ENCODE measurements around the gene LBHD2. TPM values are rescaled to one million over a fixed set of nuclear protein-coding genes. Genes with fewer than 3 reads are reported as not detected.

Gene LBHD2
- total RNA-seq, 1 donor from 2014 or later = not detected

DNA sequence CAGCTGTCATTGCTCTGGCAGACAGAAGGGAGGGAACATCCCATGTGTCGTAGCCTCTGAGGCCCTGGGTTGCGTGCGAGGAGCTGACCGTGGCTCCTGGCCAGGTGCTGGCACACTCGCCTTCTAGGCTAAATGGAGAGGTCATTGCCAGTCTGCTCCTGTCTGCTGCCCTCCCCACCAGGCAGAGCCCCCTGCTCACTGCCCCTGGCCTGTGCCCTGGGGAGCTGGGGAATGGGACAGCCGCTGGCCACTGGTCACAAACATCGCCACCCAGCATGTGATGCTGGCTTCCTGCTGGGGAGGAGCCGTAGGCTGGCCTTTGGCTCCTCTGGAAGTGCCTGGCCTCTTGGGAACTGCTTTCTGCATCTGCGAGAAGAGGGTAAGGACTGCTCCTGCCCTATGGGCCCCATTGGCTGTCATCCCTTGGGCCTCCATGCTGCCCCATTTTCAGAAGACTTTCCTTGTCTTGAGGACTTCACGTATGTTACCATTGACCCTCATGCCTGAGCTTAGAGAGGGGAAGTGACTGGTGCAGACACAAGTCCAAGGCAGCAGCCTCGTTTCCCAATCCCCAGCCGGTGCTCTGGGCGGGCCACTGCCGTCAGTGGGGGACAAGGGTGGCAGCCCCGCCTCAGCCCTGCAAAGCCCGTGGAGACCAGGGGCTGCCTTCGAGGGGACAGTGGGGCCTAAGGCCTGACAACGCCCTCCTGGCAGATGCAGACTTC, 37.3 kb downstream of the LBHD2 start:
- ATAC-seq = peak; percentile 1

DNA sequence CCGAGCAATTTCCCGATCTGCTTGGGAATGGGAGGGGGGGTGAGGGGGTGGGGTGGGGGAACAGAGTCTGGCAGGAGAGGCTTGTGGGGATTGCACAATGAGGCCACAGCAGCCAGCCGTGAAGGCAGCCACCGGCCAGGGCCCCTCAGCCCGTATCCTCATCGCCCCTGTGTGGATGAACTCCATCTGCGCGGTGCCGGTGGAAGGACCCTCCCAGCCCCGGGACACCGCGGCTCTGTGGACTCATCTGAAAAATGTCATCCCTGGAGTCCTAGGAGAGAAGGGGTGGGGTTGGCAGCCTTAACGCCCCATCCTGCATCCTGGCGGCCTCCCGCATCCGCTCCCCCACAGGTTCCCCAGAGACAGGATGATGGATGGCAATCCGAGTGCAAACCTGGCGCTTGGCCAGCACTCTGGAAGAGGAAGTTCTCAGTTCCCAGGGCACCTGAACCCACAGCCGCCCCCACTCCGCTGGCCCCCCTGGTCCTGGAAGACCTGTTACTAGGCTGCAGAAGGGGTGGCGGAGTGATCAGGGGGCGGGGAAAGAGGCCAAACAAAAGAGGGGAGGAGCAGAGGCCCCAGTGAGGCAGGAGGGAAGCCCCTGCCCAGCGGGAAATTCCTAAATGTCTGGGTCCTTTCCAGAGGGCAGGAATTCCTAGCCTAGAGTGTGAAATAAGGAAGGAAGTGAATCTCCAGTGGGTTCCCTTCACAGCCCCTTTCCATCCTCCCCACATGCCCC, 38.0 kb downstream of the LBHD2 start:
- ATAC-seq = peak; percentile 2

DNA sequence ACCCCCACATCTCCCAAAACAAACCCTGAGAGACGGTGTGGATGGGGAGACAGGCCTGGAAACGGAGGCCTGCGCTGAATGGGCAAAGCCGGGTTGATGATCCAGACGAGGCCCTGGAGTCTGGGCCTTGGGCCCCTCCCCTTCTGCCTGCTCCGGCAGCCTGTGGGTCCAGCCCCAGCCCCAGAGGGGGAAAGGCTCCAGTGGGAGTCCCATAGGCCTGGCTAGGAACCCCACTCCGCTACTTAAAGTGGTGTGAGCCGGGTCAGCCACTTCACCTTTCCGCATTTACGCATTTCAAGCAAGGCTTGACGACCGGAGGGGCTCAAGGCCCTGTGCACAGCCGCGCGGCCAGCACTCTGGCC, 38.6 kb downstream of the LBHD2 start:
- no peak for ATAC-seq

DNA sequence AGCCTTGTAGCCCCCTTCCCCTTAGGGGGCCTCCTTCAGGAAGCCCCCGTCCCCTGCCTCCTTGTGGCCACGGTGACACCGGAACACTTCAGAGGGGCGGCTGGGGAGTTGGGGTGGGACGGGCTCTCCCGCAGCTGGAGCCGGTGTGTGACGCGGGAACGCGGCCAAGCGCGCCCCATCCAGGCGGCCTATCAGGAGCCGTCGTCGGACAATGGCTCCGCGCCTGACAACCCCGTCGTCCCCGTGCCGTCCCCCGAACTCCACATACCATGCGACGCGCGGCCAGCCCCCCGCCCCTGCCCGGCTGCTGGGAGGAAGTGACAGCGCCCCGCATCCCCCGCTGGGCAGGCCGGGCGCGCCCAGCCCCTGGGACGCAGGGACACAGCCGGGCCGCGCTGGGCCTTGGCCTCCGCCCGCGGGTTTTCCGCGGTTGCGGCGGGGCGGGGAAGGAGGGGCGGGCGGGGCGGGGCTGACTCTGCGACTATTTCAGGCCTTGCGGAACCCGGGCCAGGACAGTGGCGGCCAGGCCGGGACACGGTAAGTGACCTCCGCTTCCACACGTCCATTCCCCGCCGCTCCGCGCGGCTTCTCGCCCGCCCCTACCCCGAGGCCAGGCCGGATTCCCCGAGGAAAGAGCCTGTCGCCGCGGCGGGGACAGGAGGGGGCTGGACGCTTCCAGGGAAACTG, 39.1 kb downstream of the LBHD2 start, which contains the start of gene TNFAIP2:
Gene TNFAIP2, plus strand, starts transcription at position 515 of the 687 bp plus-strand sequence. CDS start 2,997 bp downstream, outside the sequence.
- peak; percentile 24 for ATAC-seq

DNA sequence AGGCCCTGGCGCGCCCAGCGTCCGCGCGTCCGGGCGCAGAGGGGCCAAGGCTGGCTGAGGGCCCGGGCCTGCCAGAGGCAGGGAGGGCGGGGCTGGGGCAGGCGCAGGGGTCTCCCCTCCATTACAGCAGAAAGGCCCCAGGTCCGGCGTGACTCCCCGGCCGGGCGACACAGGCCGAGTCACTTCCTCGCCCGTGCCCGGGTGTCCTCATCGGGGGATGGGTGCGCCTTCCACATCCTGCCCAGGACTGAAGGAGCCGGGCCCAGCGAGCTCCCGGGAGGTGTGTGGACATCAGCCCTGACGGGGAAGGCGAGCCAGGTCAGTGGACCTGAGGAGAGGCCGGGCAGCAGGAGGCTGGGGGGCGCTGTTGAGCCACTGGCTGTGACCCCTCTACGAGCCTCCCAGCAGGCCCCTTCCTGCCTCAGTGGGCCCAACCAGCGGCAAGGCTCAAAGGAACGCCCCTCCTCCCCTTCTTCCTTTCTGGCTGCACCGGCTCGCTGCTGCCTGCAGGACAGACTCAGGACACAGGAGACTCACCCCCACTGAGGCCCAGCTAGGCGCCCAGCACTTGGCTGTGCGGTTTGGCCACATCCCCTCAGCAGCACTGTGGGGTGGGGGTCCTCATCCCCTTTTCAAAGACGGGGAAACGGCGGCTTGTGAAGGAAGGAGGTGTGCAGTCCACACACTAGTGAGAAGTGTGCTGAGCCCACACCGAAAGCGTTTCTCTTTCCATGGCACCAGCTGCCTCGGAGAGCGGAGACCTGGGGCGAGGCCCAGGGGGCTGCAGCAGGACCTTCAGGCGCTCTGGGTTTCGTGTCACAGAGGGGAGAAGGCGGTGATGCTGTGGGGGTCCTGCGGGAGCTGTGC, 39.9 kb downstream of the LBHD2 start:
- ATAC-seq = peak; percentile 3

DNA sequence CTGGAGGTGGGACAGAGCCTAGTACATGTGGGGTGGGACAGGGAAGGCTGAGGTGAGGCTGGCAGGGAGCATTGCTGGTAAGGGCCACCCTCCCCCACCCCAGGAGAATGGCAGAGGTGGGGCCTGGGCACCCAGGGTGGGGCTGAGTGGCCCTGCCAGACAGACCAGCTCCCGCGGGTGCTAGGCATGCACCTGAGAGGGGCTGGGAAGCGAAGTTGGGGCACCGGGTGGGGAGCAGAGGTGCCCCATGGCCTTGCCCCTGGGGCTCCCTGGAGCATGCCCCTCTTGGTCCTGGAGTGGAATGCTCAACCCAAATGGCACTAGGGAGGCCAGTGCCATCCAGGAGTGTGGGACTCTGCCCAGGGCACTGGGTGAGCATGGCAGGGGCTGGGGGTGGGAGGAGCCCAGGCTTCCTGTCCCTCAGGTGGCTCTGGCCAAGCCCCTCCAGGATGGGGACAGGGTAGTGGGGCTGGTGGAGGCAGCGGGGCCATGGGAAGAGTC, 40.5 kb downstream of the LBHD2 start:
- no peak for ATAC-seq

DNA sequence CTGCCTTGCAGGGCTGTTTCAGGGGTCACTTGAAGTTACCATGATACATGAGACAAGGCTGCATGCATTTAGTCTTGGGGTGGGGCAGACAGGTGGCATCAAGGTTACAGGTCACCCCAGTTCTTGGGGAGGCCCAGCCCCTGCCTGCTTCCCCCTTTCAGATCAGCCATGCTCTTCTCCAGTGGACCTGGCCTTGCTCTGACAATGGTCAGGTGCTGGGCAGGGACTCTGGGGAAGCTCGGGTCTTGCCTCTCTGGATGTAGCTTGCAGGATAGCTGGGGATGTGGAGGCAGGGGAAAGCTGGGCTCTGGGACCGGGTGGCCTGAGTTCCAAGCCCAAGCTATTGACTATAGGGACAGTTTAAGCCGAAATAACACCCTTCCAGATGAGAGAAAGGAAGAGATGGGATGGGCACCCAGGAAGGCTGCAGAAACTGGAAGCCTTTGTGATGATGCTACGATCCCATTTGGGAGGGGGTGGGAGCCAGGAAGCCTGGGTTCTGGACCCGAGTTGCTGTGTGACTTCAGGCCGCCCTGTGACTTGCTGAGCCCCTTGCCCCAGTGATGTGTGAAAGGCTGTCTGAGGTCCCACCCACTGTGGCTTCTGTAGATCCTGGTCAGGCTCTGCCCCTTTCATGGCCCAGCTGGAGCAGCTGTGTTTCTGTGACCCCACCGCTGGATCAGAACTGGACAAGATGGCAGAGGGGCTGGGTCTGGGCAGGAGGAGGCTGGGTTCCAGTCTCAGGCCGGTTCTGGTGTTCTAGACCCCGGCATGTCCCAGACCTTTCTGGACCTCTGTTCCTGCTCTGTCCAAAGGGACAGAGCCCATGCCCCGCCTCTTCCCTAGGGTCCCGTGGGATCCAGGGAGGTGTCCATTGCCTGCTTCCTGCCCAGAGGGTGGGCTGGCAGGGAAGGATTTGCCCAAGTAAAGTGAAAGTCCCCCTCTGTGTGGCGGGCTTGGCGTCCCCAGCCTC, 41.4 kb downstream of the LBHD2 start:
- ATAC-seq = no peak

DNA sequence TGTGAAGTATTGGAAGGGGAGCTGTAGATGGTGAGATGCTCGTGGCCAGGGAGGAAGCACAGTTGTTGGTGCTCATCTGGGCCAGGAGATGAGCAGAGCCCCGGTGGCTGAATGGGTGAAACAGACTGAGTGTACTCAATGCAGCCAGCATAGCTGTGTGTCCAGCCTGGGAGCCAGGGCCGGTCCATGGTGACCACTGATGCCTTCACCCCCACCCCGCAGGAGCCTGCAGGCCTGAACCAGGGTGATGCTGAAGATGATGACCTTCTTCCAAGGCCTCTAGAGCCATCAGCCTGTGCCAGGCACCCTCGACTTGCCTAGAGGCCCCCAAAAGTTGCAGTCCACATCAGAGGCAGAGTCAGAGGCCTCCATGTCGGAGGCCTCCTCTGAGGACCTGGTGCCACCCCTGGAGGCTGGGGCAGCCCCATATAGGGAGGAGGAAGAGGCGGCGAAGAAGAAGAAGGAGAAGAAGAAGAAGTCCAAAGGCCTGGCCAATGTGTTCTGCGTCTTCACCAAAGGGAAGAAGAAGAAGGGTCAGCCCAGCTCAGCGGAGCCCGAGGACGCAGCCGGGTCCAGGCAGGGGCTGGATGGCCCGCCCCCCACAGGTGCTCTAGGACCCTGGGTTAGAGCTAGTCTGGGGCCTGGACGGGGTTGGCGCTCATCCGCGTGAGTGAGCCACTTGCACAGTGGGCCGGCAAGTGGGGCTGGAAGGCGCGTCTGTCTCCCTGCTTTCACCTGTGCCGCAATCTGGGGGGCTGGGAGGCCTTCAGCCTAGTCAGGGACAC, 42.3 kb downstream of the LBHD2 start:
- no peak for ATAC-seq

DNA sequence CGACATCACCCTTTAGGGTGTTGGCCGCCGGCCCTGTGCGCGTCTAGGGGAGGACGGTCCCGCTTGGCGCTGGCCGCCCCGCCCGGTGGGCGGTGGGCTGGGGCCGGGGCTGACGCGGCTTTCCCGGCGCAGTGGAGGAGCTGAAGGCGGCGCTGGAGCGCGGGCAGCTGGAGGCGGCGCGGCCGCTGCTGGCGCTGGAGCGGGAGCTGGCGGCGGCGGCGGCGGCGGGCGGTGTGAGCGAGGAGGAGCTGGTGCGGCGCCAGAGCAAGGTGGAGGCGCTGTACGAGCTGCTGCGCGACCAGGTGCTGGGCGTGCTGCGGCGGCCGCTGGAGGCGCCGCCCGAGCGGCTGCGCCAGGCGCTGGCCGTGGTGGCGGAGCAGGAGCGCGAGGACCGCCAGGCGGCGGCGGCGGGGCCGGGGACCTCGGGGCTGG, 42.9 kb downstream of the LBHD2 start:
- peak; percentile 39 for ATAC-seq

DNA sequence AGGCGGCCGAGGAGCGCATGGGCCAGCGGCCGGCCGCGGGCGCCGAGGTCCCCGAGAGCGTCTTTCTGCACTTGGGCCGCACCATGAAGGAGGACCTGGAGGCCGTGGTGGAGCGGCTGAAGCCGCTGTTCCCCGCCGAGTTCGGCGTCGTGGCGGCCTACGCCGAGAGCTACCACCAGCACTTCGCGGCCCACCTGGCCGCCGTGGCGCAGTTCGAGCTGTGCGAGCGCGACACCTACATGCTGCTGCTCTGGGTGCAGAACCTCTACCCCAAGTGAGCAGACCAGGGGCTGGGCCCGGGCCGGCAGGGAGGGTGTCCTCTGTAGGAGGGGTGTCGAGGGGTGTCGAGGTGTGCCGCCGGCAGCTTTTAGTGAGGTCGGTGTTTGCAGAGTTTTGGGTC, 43.3 kb downstream of the LBHD2 start:
- no peak for ATAC-seq

DNA sequence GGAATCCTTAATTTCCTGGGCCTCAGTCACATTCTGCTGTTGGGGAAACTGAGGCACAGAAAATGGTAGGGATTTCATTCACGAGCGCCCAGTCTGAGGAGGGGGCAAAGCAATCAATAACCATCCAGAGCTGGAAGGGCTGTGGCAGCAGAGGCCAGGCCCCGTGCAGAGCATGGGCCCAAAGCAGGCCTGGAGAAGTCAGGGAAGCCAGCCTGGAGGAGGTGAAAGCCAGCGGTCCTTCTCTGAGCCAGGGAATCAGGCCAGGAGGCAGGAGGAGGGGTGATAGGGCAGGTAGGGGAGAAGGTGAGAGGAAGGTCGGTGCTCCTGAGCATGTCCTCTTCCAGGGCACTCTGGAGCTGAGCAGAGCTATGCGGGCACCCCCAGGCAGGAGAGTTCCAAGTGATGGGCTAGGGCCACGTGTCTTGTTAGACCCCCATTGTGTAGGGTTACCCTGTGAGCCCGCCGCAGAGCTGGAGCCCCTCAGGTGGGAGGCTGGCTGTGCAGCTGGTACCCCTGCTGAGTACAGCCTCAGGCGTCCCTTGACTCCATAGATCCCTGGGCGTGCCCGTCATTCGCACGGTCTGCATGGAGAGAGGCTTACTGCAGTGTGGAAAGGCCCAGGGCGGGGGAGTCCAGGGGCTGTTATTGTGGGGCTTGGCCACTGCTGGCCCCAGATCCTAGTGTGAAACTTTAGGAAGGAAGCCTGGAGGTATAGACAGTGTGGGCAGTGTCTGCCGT, 44.0 kb downstream of the LBHD2 start:
- ATAC-seq = peak; percentile 3

DNA sequence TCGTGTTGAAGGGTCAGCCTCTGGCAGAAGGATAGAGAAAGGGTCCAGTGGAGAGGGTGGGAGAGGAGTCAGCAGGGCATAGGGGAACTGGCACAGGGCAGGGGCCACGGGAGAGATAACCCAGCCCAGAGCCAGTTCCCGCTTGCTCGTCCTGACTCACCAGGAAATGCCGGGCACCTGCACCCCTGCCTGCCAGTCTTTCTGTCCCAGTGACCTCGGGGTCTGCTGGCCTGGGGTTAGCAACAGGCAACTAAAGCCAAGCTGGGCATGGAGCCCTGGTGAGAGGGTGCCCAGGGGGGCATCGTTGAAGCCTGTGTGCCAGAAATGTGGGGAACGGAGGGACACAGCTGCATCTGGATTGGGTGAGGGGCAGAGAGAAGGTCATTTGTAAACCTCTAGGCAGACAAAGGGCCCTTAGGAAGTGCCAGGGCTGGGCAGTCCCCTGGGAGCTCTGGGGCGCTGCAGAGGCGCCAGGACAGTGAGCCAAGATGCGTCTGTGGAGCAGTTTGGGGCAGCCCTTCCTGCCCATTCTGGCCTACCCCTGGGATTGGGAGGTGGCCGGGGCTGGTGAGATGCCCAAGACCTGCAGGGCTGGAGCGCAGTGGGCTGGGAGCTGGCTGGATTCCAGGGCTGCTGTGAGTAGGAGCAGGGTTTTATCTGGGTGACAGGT, 44.8 kb downstream of the LBHD2 start:
- peak; percentile 36 for ATAC-seq

DNA sequence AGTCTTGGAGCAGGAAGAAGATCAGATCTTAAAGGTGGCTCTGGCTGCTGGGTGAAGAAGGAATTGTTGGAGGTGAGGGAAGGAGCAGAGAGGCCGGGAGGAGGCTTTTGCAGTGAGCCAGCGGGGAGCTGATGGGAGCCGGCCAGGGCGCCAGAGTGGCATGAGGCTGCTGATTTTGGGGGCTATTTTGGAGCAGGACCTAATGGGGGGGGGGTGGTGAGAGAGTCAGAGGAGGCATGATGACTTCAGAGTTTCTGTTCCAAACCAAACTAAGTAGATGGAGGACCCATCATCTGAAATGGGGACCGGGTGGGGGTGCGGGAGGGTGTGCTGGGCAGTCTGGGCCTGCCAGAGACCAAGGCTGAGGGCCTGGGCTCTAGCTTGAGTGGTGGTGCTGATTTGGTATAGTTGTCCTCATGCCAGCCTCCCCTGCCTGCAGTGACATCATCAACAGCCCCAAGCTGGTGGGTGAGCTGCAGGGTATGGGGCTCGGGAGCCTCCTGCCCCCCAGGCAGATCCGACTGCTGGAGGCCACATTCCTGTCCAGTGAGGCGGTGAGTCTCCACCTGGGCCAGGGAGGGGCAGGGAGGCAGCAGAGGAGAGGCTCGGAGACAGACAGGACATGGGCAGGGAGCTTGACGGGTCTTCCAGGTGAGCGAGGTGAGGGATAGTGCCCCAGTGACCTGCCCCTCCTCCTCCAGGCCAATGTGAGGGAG, 45.4 kb downstream of the LBHD2 start:
- peak; percentile 2 for ATAC-seq

DNA sequence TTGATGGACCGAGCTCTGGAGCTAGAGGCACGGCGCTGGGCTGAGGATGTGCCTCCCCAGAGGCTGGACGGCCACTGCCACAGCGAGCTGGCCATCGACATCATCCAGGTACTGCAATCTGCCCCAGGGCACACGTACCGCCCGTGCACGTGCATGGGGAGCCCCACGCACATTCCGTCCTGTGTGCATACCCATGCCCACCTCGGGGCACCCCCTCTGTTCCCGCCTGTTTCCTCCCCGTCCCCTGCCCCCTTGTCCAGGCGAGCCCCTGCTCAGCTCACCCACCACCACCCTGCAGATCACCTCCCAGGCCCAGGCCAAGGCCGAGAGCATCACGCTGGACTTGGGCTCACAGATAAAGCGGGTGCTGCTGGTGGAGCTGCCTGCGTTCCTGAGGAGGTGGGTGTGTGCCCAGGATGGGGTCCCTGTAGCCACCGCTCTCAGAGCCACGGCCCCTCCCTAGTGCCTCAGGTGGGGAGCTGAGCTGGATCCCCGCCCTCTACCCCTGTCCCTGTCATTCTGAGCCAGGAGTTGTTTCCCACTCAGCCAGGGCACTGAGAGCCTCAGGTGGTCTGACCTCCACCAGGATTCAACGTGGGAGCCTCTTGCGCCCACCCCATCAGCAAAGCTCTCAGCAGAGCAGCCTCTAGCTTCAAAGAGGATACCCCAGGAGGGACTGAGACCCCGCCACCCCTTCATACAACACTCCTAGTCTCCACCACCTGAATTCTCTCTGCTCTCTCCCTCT, 46.2 kb downstream of the LBHD2 start:
- no peak for ATAC-seq

DNA sequence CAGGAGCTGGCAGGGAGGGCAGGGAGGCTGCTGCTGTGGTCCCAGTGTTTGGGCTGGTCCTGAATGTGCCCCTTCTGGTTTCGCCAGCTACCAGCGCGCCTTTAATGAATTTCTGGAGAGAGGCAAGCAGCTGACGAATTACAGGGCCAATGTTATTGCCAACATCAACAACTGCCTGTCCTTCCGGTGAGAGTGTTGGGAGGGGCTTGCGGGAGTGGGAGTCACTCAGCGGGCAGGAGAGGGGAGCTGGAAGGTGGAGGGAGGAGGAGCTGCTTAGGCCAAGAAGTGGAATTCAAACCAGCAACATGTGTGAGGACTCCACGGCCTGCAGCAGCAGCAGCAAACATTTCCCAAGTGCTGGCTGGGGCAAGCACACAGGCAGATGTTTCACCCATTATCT, 47.0 kb downstream of the LBHD2 start:
- peak; percentile 35 for ATAC-seq

DNA sequence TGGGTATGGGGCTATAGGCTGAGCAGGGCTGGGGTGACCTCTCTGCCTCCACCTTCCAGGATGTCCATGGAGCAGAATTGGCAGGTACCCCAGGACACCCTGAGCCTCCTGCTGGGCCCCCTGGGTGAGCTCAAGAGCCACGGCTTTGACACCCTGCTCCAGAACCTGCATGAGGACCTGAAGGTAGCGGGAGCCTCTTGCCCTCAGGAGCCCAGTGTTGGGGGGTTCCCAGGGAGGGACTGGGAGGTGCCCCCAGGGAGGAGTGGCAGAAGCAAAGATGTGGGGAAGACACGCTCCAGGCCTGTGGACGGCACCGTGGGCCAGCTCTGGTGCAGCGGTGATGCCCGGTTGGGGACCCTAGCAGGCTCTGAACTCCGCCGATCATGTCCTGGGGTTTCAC, 47.6 kb downstream of the LBHD2 start:
- ATAC-seq = no peak

Measured in esophagus mucosa (tissue), 1 donor.